Natural killer cell (primary cell): ENCODE results near the gene AMPD3. TPM values are rescaled to one million over a fixed set of nuclear protein-coding genes. Genes with fewer than 3 reads are reported as not detected.

Experiments
- ATAC-seq, 3 donors: fragments of 150-1000 bp in 2 of 3; fragments of 200-7000 bp in 1 of 3; cut with Tn5 transposase; 1 replicate in 1 of 3; 2 replicates in 2 of 3; pipeline ENCODE4 v1.10.0; 2021; ENCODE audit warnings: mild to moderate bottlenecking in 2 of 3, moderate library complexity in 2 of 3
- DNase-seq, 2 donors: peaks; one replicate each; pipeline versions ENCODE4 v3.0.0 to v3.0.0-alpha.2; 2013 to 2021; ENCODE audit warnings: mixed read lengths in 1 of 2
- H3K27ac ChIP-seq: one replicate; pipeline ENCODE4 v1.5.1; 2013; ENCODE audit warnings: mild to moderate bottlenecking, low read length
- H3K27me3 ChIP-seq: one replicate; pipeline ENCODE4 v1.6.1; 2013; ENCODE audit warnings: low read length; ENCODE audit not compliant: control insufficient read depth, insufficient read depth
- H3K36me3 ChIP-seq: one replicate; pipeline ENCODE4 v1.6.1; 2013; ENCODE audit warnings: low read length; ENCODE audit not compliant: control insufficient read depth, insufficient read depth
- H3K4me1 ChIP-seq: one replicate; pipeline ENCODE4 v1.6.1; 2013; ENCODE audit warnings: low read length; ENCODE audit not compliant: control insufficient read depth, insufficient read depth
- H3K4me3 ChIP-seq: one replicate; pipeline ENCODE4 v1.5.1; 2013; ENCODE audit warnings: low read length
- H3K9me3 ChIP-seq: one replicate; pipeline ENCODE4 v1.6.1; 2013; ENCODE audit warnings: low read length; ENCODE audit not compliant: control insufficient read depth, insufficient read depth
- H3K27ac Mint-ChIP-seq, 2 donors: one replicate each; pipeline ENCODE4 v1.8.0; 2022; ENCODE audit warnings: mild to moderate bottlenecking in 2 of 2, mixed read lengths in 2 of 2, moderate library complexity in 1 of 2
- H3K27me3 Mint-ChIP-seq, 2 donors: one replicate each; pipeline ENCODE4 v1.8.0; 2022; ENCODE audit warnings: low read depth in 2 of 2, mixed read lengths in 2 of 2
- H3K36me3 Mint-ChIP-seq: one replicate; pipeline ENCODE4 v1.8.0; 2022; ENCODE audit warnings: mixed read lengths
- H3K4me1 Mint-ChIP-seq, 2 donors: one replicate each; pipeline ENCODE4 v1.8.0; 2022; ENCODE audit warnings: mixed read lengths in 2 of 2
- H3K4me3 Mint-ChIP-seq: one replicate; pipeline ENCODE4 v1.8.0; 2022; ENCODE audit warnings: mild to moderate bottlenecking, moderate library complexity, mixed read lengths
- H3K9me3 Mint-ChIP-seq, 2 donors: one replicate each; pipeline ENCODE4 v1.8.0; 2022; ENCODE audit warnings: mixed read lengths in 2 of 2
- CTCF ChIP-seq: fragments of 200-600 bp; IDR thresholded peaks from one replicate; pipeline ENCODE4 v1.8.0; 2022; ENCODE audit warnings: antibody characterized with exemption
- WGBS: methylation state at CpG from one replicate; pipeline ENCODE4 v1.1.7; 2013; ENCODE audit warnings: missing lambda C conversion rate; ENCODE audit not compliant: insufficient coverage; 5-methylcytosine and 5-hydroxymethylcytosine counted together
- intact Hi-C: fragments of 100-400 bp; cut with micrococcal nuclease; formaldehyde crosslinking; loops from one replicate; pipeline ENCODE4 v1.14.2; 2022
- total RNA-seq, 4 donors: library from RNA; stranded (reverse); fragments of 120-200 nt in 1 of 4; gene quantifications; one replicate each; pipeline versions ENCODE4 v1.2.3 to v1.2.4, GENCODE V29; 2013 to 2022

The AMPD3 gene
- 1 to 10 TPM; 5.5 to 9.2 (median 6.8) TPM for total RNA-seq
- 22.2 TPM for total RNA-seq (2013)

GRCh38 chr11:10454878-10455631 is at the start of gene AMPD3:
AMPD3 (plus strand) TSS chr11:10455264; CDS start chr11:10461520, 6,256 bp downstream.
- Histone ChIP-seq H3K4me3 (peak within 1 kb of the TSS; percentile 37), H3K27me3 (peaks cover 2% of the 10 kb centered on the region), H3K27ac (peak within 1 kb of the TSS; percentile 48), H3K36me3 (no peaks in the 10 kb centered on the region), H3K9me3 (no peaks in the 10 kb centered on the region), H3K4me1 (peaks cover 64% of the 10 kb centered on the region)
- intact Hi-C loops, result loop anchor here (5.0 kb wide), 2 partner anchors 43 to 87 kb away; partner anchors contain the start of gene RNF141
- TF ChIP-seq CTCF, result no peak
- Mint-ChIP-seq H3K9me3 (no peaks in the 10 kb centered on the region), H3K4me3 (peak within 1 kb of the TSS; percentile 86), H3K4me1 (peaks cover 41 to 55% of the 10 kb centered on the region in 2 donors), H3K36me3 (no peaks in the 10 kb centered on the region), H3K27me3 (peaks cover 7 to 10% of the 10 kb centered on the region in 2 donors), H3K27ac (peak within 1 kb of the TSS; percentile 65 to 82)
- DNase-seq (peak in 1 of 2 donors; percentile 27), ATAC-seq (no peak)
- 82% methylated on average over 11 of the region's 11 CpGs for WGBS

GRCh38 chr11:10405865-10406592 is 49.0 kb upstream of the AMPD3 start:
- Mint-ChIP-seq H3K27me3 (no peaks in the 10 kb centered on the region), H3K36me3 (no peaks in the 10 kb centered on the region), H3K27ac (no peak overlapping the region), H3K4me1 (peaks cover 41 to 44% of the 10 kb centered on the region in 2 donors), H3K4me3 (no peak overlapping the region), H3K9me3 (no peaks in the 10 kb centered on the region)
- TF ChIP-seq CTCF, result peak; percentile 71
- Histone ChIP-seq H3K27ac (no peak overlapping the region), H3K4me3 (no peak overlapping the region), H3K4me1 (peaks cover 26% of the 10 kb centered on the region), H3K27me3 (no peaks in the 10 kb centered on the region), H3K36me3 (no peaks in the 10 kb centered on the region), H3K9me3 (no peaks in the 10 kb centered on the region)
- intact Hi-C loops, result loop anchor here (1.0 kb wide), 2 partner anchors 248 to 330 kb away; no protein-coding TSS in a partner anchor
- WGBS, result 52% methylated on average over 2 of the region's 6 CpGs
- peak; percentile 63 to 90 (median 89) for ATAC-seq
- DNase-seq, result peak in 1 of 2 donors; percentile 76

GRCh38 chr11:10407055-10407454 is 48.0 kb upstream of the AMPD3 start:
- Histone ChIP-seq H3K36me3 (no peaks in the 10 kb centered on the region), H3K27ac (no peak overlapping the region), H3K4me1 (peaks cover 19% of the 10 kb centered on the region), H3K9me3 (no peaks in the 10 kb centered on the region), H3K27me3 (no peaks in the 10 kb centered on the region), H3K4me3 (no peak overlapping the region)
- Mint-ChIP-seq H3K4me1 (peaks cover 41 to 50% of the 10 kb centered on the region in 2 donors), H3K9me3 (no peaks in the 10 kb centered on the region), H3K4me3 (peak overlapping the region; percentile 35), H3K36me3 (no peaks in the 10 kb centered on the region), H3K27ac (no peak overlapping the region), H3K27me3 (no peaks in the 10 kb centered on the region)
- no peak for TF ChIP-seq CTCF
- ATAC-seq (no peak), DNase-seq (no peak)
- intact Hi-C loops, result no loop called here
- 71% methylated on average over 3 of the region's 3 CpGs for WGBS
